NCI-H187 (cell line): ENCODE measurements around the gene C1orf115.
"Not testable (repeated sequence)": the region's sequence is repeated elsewhere in the genome, so short reads cannot be mapped to it uniquely, and the experiment has no call there.

Experiments used
- DNase-seq, 2 experiments: peaks; one replicate each; lab custom pipeline; 2025; lab: John Stamatoyannopoulos, UW

The C1orf115 gene

GRCh38 chr1:220694866-220695382 is 4.8 kb downstream of the C1orf115 start:
- no peak for DNase-seq

- DNase-seq, result no peak
Observed at GRCh38 chr1:220695426-220695825, 5.3 kb downstream of the C1orf115 start.

GRCh38 chr1:220696226-220696862 is 6.2 kb downstream of the C1orf115 start:
- no peak for DNase-seq

GRCh38 chr1:220696863-220697231 is 6.7 kb downstream of the C1orf115 start:
- DNase-seq, result no peak

- no peak for DNase-seq
Observed at GRCh38 chr1:220697326-220697725, 7.2 kb downstream of the C1orf115 start.

- DNase-seq, result no peak
Observed at GRCh38 chr1:220698607-220699016, 8.4 kb downstream of the C1orf115 start.

- DNase-seq, result no peak
Observed at GRCh38 chr1:220699044-220699443, 8.9 kb downstream of the C1orf115 start.

GRCh38 chr1:220700556-220701179 is 10.5 kb downstream of the C1orf115 start:
- no peak for DNase-seq

GRCh38 chr1:220701974-220702373 is 11.8 kb downstream of the C1orf115 start:
- DNase-seq, result no peak

- DNase-seq, result no peak
Observed at GRCh38 chr1:220702733-220703270, 12.6 kb downstream of the C1orf115 start.

GRCh38 chr1:220703305-220703704 is 13.1 kb downstream of the C1orf115 start:
- DNase-seq, result no peak

GRCh38 chr1:220705782-220706181 is 15.6 kb downstream of the C1orf115 start:
- DNase-seq, result no peak

GRCh38 chr1:220706480-220706879 is 16.3 kb downstream of the C1orf115 start:
- DNase-seq, result no peak

- DNase-seq, result no peak
Observed at GRCh38 chr1:220707160-220707559, 17.0 kb downstream of the C1orf115 start.

- DNase-seq, result no peak
Observed at GRCh38 chr1:220708244-220708643, 18.1 kb downstream of the C1orf115 start.

- DNase-seq, result no peak
Observed at GRCh38 chr1:220708936-220709801, 19.0 kb downstream of the C1orf115 start.

GRCh38 chr1:220710333-220710732 is 20.2 kb downstream of the C1orf115 start:
- DNase-seq, result no peak

GRCh38 chr1:220711056-220711809 is 21.1 kb downstream of the C1orf115 start:
- no peak for DNase-seq

GRCh38 chr1:220715986-220716385 is 25.8 kb downstream of the C1orf115 start:
- not testable (repeated sequence) for DNase-seq

GRCh38 chr1:220717800-220718640 is 27.9 kb downstream of the C1orf115 start:
- DNase-seq, result no peak

GRCh38 chr1:220721266-220721665 is 31.1 kb downstream of the C1orf115 start:
- not testable (repeated sequence) for DNase-seq
